CMK (cell line): ENCODE results near the gene SH3RF3.

Experiments used
- DNase-seq: peaks from one replicate; pipeline ENCODE4 v3.0.0-alpha.2; 2010; ENCODE audit warnings: low read depth

SH3RF3 gene

GRCh38 chr2:109288544-109289368 is 159.8 kb downstream of the SH3RF3 start:
- no peak for DNase-seq

GRCh38 chr2:109289504-109290222 is 160.7 kb downstream of the SH3RF3 start:
- DNase-seq, result no peak

GRCh38 chr2:109290887-109291643 is 162.1 kb downstream of the SH3RF3 start:
- no peak for DNase-seq

- no peak for DNase-seq
Measured at GRCh38 chr2:109292386-109292785, 163.4 kb downstream of the SH3RF3 start.

- no peak for DNase-seq
Measured at GRCh38 chr2:109293663-109294062, 164.7 kb downstream of the SH3RF3 start.

- no peak for DNase-seq
Measured at GRCh38 chr2:109294523-109294922, 165.5 kb downstream of the SH3RF3 start.

GRCh38 chr2:109295070-109295780 is 166.2 kb downstream of the SH3RF3 start:
- DNase-seq, result no peak

GRCh38 chr2:109295781-109296117 is 166.7 kb downstream of the SH3RF3 start:
- no peak for DNase-seq

GRCh38 chr2:109297566-109298490 is 168.8 kb downstream of the SH3RF3 start:
- DNase-seq, result no peak

GRCh38 chr2:109298851-109299250 is 169.8 kb downstream of the SH3RF3 start:
- DNase-seq, result no peak

- DNase-seq, result no peak
Measured at GRCh38 chr2:109299536-109299935, 170.5 kb downstream of the SH3RF3 start.

- DNase-seq, result no peak
Measured at GRCh38 chr2:109300582-109300981, 171.6 kb downstream of the SH3RF3 start.

- DNase-seq, result no peak
Measured at GRCh38 chr2:109301746-109302145, 172.7 kb downstream of the SH3RF3 start.

GRCh38 chr2:109302319-109302718 is 173.3 kb downstream of the SH3RF3 start:
- DNase-seq, result no peak

- DNase-seq, result no peak
Measured at GRCh38 chr2:109304242-109304641, 175.2 kb downstream of the SH3RF3 start.

GRCh38 chr2:109304731-109305470 is 175.9 kb downstream of the SH3RF3 start:
- no peak for DNase-seq

- DNase-seq, result no peak
Measured at GRCh38 chr2:109305490-109306167, 176.6 kb downstream of the SH3RF3 start.

- DNase-seq, result no peak
Measured at GRCh38 chr2:109306190-109306589, 177.2 kb downstream of the SH3RF3 start.

- no peak for DNase-seq
Measured at GRCh38 chr2:109311771-109312170, 182.8 kb downstream of the SH3RF3 start.

GRCh38 chr2:109312902-109313301 is 183.9 kb downstream of the SH3RF3 start:
- no peak for DNase-seq
